GM12872 (cell line): ENCODE data around the gene ZBTB17.

Experiments
- TF ChIP-seq, protein P1 (sequence below): IDR thresholded peaks from 3 replicates; pipeline ENCODE4 v1.5.1; 2011; ENCODE audit warnings: low read depth, mild to moderate bottlenecking, low read length, moderate library complexity; ENCODE audit not compliant: insufficient read depth

ZBTB17 gene

DNA sequence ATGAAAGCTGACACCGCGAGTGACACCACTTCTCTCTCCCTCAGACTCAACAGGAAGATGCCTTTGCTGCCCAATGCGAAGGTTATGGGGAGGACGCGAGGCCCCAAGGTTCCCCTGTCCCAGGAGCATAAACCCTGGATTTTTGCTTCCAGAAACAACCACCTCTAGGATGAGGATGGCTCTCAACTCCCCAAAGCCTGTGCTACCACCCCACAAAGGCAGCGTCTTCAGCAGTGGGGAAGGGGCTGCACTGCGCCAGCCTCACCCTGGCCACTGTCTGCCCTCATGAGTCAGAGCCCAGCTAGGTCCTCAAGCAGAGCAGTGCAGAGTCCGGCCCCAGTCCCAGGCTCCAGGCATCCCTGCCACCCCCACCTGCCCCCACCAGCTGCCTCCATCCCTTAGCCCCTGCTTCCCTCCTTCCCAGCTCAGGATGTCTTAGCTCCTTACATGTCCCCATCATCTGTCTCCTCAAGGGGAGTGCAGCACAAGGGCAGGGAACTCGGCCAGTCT lies 21.2 kb upstream of the ZBTB17 start:
- TF ChIP-seq, protein P1, sequence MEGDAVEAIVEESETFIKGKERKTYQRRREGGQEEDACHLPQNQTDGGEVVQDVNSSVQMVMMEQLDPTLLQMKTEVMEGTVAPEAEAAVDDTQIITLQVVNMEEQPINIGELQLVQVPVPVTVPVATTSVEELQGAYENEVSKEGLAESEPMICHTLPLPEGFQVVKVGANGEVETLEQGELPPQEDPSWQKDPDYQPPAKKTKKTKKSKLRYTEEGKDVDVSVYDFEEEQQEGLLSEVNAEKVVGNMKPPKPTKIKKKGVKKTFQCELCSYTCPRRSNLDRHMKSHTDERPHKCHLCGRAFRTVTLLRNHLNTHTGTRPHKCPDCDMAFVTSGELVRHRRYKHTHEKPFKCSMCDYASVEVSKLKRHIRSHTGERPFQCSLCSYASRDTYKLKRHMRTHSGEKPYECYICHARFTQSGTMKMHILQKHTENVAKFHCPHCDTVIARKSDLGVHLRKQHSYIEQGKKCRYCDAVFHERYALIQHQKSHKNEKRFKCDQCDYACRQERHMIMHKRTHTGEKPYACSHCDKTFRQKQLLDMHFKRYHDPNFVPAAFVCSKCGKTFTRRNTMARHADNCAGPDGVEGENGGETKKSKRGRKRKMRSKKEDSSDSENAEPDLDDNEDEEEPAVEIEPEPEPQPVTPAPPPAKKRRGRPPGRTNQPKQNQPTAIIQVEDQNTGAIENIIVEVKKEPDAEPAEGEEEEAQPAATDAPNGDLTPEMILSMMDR, result no peak

DNA sequence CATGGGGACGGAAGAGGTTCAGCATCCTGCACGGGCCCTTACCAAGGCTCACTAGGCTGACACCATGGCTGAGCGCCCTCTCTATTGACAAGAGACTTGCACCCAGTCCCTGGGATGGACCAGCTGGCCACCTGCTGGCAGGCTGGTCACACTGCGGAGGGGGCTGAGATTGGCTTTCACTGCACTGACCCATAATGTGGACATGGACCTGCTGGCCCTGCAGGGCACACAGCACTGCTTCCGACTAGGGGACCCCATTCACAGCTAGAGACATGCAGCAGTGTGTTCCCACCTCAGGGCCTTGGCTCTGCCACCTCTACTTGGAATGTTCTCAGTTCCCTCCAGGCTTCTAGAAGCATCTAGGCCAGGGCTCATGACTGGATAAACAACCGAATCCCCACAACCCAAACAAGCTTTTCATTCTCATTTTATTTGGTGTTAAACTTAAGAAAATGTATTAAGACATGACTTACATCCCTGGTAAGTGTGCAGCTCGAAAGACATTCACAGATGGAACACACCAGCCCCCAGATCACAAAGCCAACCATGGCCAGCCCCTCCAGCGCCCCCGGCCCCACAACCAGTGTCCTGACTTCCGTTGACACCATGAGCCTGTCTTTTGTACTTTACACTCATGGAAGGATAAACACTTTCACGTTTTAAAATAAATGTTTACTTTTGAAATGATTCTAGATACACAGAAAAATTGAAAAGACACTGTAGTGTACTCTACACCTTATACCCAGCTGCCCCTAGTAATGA lies 18.9 kb upstream of the ZBTB17 start:
- TF ChIP-seq, protein P1, result peak; percentile 87

DNA sequence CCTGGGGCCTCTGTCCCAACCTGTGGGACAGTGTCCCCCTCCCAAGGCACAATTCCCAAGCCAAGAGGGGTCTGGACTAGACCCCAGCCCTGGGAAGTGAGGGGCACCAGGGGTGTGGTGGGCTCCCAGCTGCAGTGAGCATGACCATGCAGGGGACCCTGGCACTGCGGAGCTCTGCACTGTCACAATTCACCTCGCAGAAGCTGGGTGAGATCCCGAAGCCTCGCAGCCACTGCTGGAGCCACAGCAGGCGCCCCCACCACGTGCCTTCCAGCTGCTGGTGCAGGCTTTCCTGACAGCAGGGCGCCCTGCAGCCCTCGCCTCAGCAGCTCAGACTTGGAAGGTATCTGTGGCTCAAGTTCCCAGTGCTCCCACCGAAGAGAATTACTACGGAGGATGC lies 18.2 kb upstream of the ZBTB17 start:
- TF ChIP-seq, protein P1, result no peak

DNA sequence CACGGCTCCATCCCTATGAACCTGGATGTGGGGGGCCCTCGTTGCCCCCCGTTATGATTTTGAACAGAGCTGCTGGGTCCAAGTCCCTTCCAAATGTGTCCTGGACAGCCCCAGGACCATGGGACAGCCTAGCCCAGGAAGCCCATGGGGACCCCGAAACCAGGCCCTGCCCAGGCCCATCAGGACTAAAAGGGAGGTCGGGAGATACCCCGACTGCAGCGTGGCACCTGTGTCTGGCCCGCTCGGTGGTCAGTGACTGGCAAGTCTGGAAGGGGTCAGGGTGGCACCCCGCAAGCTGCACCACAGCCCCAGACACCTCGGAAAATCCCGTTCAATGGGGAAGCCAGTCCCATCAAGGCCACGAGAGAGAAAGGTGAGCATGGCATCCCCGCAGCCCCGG lies 17.8 kb upstream of the ZBTB17 start:
- TF ChIP-seq, protein P1, result no peak

DNA sequence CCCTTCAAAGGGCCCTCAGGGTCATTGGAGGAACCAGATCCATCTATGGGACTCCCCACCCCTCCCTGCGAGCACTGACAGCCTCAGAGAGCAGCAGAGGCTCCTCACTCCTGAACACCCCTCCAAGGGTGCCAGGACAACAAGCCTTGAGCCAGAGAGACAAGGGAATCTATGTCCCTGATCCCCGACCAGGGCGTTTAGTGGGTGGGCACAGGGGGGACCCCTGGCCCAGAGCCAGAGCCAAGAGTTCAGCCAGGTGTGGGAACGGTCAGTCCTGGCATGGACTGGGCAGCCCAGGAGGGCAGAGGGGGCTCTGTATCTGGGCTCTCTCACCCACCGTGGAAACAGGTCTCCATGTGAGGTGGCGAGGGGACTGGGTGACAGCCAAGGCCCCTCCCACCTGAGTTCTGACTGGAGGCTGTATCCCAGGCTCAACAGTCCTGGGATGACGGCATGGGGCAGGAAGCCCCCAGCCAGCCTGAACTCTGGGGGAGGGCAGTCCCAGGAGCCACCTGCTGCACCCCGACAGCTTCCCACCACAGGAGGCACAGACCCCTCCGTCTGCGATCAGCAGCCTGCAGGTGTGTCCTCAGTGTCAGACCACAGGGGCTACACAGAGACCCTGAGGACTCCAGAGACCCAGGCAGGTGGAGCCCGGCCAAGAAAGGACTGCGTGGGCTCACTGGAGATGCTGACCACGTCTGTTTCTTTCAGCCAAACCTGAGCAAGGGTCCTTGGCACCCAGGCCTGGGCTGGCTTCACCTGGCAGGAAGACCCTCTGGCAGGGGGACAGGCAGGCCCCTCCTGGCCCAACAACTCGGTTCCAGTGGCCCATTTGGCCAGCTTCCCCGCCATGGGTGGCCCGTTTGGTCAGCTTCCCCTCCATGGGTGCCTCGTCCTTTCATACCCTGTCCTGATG lies 16.9 kb upstream of the ZBTB17 start:
- TF ChIP-seq, protein P1, result no peak

DNA sequence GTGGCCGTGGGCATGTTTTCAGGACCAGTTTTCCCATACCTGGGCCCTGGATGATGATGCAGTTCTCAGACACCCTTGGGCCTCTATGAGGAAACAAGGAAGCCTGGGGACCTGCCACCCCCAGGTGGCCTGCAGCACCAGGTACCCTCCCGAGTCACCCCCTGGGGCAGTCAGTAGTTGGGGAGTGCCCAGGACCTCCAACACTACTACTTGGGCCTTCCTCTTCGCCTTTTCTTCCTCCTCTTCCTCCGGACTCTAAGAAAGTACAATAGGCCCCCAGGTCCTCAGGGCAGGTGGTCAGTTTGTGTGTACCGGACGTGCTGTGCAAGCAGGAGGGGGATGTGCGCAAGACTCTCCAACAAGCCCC lies 16.3 kb upstream of the ZBTB17 start:
- TF ChIP-seq, protein P1, result no peak
